ENCODE results near the gene SOX14. TPM values are rescaled to one million over a fixed set of nuclear protein-coding genes. Genes with fewer than 3 reads are reported as not detected.

Gene SOX14
- total RNA-seq, 1 experiment from 2014 or later = not detected

DNA sequence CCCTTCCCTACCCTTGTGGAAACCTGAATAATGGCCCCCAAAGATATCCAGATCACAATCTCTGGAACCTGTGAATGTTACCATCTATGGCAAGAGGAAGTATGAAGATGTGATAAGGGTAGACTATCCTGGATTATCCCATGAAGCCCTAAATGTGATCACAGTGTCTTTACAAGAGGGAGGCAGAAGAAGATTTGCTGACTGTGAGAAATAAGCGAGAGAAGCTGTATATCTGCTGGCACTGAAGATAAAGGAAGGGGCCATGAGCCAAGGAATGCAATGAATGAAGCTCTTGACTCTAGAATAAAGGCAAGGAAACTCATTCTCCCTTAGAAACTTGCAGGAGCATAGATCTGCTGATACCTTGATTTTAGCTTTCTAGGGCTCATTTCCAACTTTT lies 39.1 kb downstream of the SOX14 start:
- H3K27me3 Mint-ChIP-seq (ENCODE audit: insufficient read depth, unreplicated experiment) = peaks cover 60% of the 10 kb centered on the region
- no TSS peak for BruUV-seq (replicated peaks)
- CTCF ChIA-PET = interaction anchor here (0.9 kb wide), 1 partner anchor 10 kb away, joined by 3 read pairs; no protein-coding TSS in a partner anchor

GRCh38 chr3:137807998-137808397 lies 43.9 kb downstream of the SOX14 start:
- TF ChIP-seq CTCF (IDR thresholded peaks at IDR 0.05; ENCODE audit: unreplicated experiment) = no peak
- peaks cover 37% of the 10 kb centered on the region for H3K27me3 Mint-ChIP-seq (ENCODE audit: insufficient read depth, unreplicated experiment)
- no TSS peak for BruUV-seq (replicated peaks)
- no peaks in the 10 kb centered on the region for H3K9me3 Mint-ChIP-seq (ENCODE audit: unreplicated experiment)
- POLR2A ChIA-PET = no interaction called here
- intact Hi-C loops (cut with micrococcal nuclease) = no loop called here
- no peaks in the 10 kb centered on the region for H3K4me1 Mint-ChIP-seq (ENCODE audit: insufficient read depth, unreplicated experiment)
- no peak overlapping the region for H3K4me3 Mint-ChIP-seq (ENCODE audit: unreplicated experiment)
- no peak overlapping the region for H3K27ac Mint-ChIP-seq (ENCODE audit: low read depth, unreplicated experiment)
- no peak for DNase-seq (ENCODE audit: unreplicated experiment)
- CTCF ChIA-PET = interaction anchor here (0.5 kb wide), 1 partner anchor 542 kb away, joined by 3 read pairs; no protein-coding TSS in a partner anchor
- H3K36me3 Mint-ChIP-seq (ENCODE audit: insufficient read depth, unreplicated experiment) = no peaks in the 10 kb centered on the region

More for the DNA sequence above, 39.1 kb downstream of the SOX14 start:
- no peak for DNase-seq (ENCODE audit: unreplicated experiment)
- no peaks in the 10 kb centered on the region for H3K4me1 Mint-ChIP-seq (ENCODE audit: insufficient read depth, unreplicated experiment)
- no peak overlapping the region for H3K4me3 Mint-ChIP-seq (ENCODE audit: unreplicated experiment)
- POLR2A ChIA-PET = no interaction called here
- TF ChIP-seq CTCF (IDR thresholded peaks at IDR 0.05; ENCODE audit: unreplicated experiment) = no peak
- no peak overlapping the region for H3K27ac Mint-ChIP-seq (ENCODE audit: low read depth, unreplicated experiment)
- H3K9me3 Mint-ChIP-seq (ENCODE audit: unreplicated experiment) = peaks cover 7% of the 10 kb centered on the region
- intact Hi-C loops (cut with micrococcal nuclease) = no loop called here
- no peaks in the 10 kb centered on the region for H3K36me3 Mint-ChIP-seq (ENCODE audit: insufficient read depth, unreplicated experiment)

- no peak overlapping the region for H3K4me3 Mint-ChIP-seq (ENCODE audit: unreplicated experiment)
- TF ChIP-seq CTCF (IDR thresholded peaks at IDR 0.05; ENCODE audit: unreplicated experiment) = no peak
- BruUV-seq (replicated peaks) = no TSS peak
- no peak for DNase-seq (ENCODE audit: unreplicated experiment)
- H3K27ac Mint-ChIP-seq (ENCODE audit: low read depth, unreplicated experiment) = no peak overlapping the region
- H3K4me1 Mint-ChIP-seq (ENCODE audit: insufficient read depth, unreplicated experiment) = no peaks in the 10 kb centered on the region
- H3K36me3 Mint-ChIP-seq (ENCODE audit: insufficient read depth, unreplicated experiment) = no peaks in the 10 kb centered on the region
- CTCF ChIA-PET = no interaction called here
- peaks cover 24% of the 10 kb centered on the region for H3K27me3 Mint-ChIP-seq (ENCODE audit: insufficient read depth, unreplicated experiment)
- H3K9me3 Mint-ChIP-seq (ENCODE audit: unreplicated experiment) = no peaks in the 10 kb centered on the region
- intact Hi-C loops (cut with micrococcal nuclease) = no loop called here
- POLR2A ChIA-PET = no interaction called here
Observed at GRCh38 chr3:137809509-137809908, 45.4 kb downstream of the SOX14 start.

GRCh38 chr3:137812023-137812422 lies 47.9 kb downstream of the SOX14 start:
- Mint-ChIP-seq H3K4me3 (ENCODE audit: unreplicated experiment) (no peak overlapping the region), H3K27me3 (ENCODE audit: insufficient read depth, unreplicated experiment) (peaks cover 24% of the 10 kb centered on the region), H3K4me1 (ENCODE audit: insufficient read depth, unreplicated experiment) (no peaks in the 10 kb centered on the region), H3K27ac (ENCODE audit: low read depth, unreplicated experiment) (no peak overlapping the region), H3K9me3 (ENCODE audit: unreplicated experiment) (no peaks in the 10 kb centered on the region), H3K36me3 (ENCODE audit: insufficient read depth, unreplicated experiment) (no peaks in the 10 kb centered on the region)
- ChIA-PET CTCF (no interaction called here), POLR2A (no interaction called here)
- intact Hi-C loops (cut with micrococcal nuclease) = no loop called here
- no peak for TF ChIP-seq CTCF (IDR thresholded peaks at IDR 0.05; ENCODE audit: unreplicated experiment)
- BruUV-seq (replicated peaks) = no TSS peak
- DNase-seq (ENCODE audit: unreplicated experiment) = no peak
